HepG2 (cell line): ENCODE data around the gene AFAP1.

ENCODE experiments used
- ATRX ChIP-seq: sonication (generic); formaldehyde crosslinking; IDR thresholded peaks from 2 replicates; pipeline ENCODE4 v1.4.0; 2020; ENCODE audit warnings: missing genetic modification reagents, borderline replicate concordance
- CEBPB ChIP-seq: IDR thresholded peaks from 2 replicates; pipeline ENCODE4 v1.6.1; 2011; ENCODE audit warnings: low read depth, low read length, improper control_type of control experiment, borderline replicate concordance
- GMEB2 ChIP-seq: IDR thresholded peaks from 2 replicates; pipeline ENCODE4 v1.6.1; 2016; ENCODE audit warnings: missing biosample characterization, missing genetic modification reagents, low read depth
- PRDM4 ChIP-seq: sonication (generic); formaldehyde crosslinking; IDR thresholded peaks from 2 replicates; pipeline ENCODE4 v1.9.0; 2021; ENCODE audit warnings: missing genetic modification reagents, borderline replicate concordance
- PTBP1 ChIP-seq: fragments of 200-400 bp; formaldehyde crosslinking; IDR thresholded peaks from 2 replicates; pipeline ENCODE4 v1.6.1; 2018; ENCODE audit warnings: low read length, low read depth; ENCODE audit not compliant: poor library complexity, severe bottlenecking
- ZBTB20 ChIP-seq: sonication (generic); formaldehyde crosslinking; IDR thresholded peaks from 2 replicates; pipeline ENCODE4 v1.8.1; 2023; ENCODE audit warnings: missing genetic modification reagents, low read depth, mild to moderate bottlenecking, borderline replicate concordance
- ZFP41 ChIP-seq: sonication (generic); formaldehyde crosslinking; IDR thresholded peaks from 2 replicates; pipeline ENCODE4 v1.4.0; 2020; ENCODE audit warnings: mild to moderate bottlenecking, missing genetic modification reagents, borderline replicate concordance

- TF ChIP-seq ATRX = no peak
- TF ChIP-seq PTBP1 = no peak
- no peak for TF ChIP-seq ZBTB20 (CRISPR knock-in tag)
- no peak for TF ChIP-seq PRDM4 (CRISPR knock-in tag)
- no peak for TF ChIP-seq CEBPB
- no peak for TF ChIP-seq GMEB2 (CRISPR knock-in tag)
- TF ChIP-seq ZFP41 (CRISPR knock-in tag) = no peak
Measured at GRCh38 chr4:7844594-7844991, 95.1 kb downstream of the AFAP1 start.
